Epithelial cell of proximal tubule (primary cell): ENCODE measurements around the gene DENND6A. TPM values are rescaled to one million over a fixed set of nuclear protein-coding genes. Genes with fewer than 3 reads are reported as not detected.

Experiments
- DNase-seq: peaks from one replicate; pipeline ENCODE4 v3.0.0-alpha.2; 2011; ENCODE audit warnings: low read depth
- H3K4me3 ChIP-seq: 2 replicates; pipeline ENCODE4 v1.5.1; 2011; ENCODE audit warnings: low read depth, mild to moderate bottlenecking, low read length
- total RNA-seq: library from RNA; depleted of rRNA; stranded (reverse); fragments of >200 nt; gene quantifications from 2 replicates; pipeline ENCODE4 v1.2.3, GENCODE V29; 2015
- TF ChIP-seq, protein P1 (sequence below): conservative IDR thresholded peaks from 2 replicates; pipeline ENCODE4 v1.5.1; 2012; ENCODE audit warnings: low read depth, mild to moderate bottlenecking, low read length

DENND6A gene
- total RNA-seq, 1 donor from 2014 or later: 26.9 TPM

- no peak for DNase-seq
- TF ChIP-seq, protein P1, sequence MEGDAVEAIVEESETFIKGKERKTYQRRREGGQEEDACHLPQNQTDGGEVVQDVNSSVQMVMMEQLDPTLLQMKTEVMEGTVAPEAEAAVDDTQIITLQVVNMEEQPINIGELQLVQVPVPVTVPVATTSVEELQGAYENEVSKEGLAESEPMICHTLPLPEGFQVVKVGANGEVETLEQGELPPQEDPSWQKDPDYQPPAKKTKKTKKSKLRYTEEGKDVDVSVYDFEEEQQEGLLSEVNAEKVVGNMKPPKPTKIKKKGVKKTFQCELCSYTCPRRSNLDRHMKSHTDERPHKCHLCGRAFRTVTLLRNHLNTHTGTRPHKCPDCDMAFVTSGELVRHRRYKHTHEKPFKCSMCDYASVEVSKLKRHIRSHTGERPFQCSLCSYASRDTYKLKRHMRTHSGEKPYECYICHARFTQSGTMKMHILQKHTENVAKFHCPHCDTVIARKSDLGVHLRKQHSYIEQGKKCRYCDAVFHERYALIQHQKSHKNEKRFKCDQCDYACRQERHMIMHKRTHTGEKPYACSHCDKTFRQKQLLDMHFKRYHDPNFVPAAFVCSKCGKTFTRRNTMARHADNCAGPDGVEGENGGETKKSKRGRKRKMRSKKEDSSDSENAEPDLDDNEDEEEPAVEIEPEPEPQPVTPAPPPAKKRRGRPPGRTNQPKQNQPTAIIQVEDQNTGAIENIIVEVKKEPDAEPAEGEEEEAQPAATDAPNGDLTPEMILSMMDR: no peak
- no peak overlapping the region for H3K4me3 ChIP-seq
These were observed 4.6 kb downstream of the DENND6A start for GRCh38 chr3:57688291-57688690.

DNA sequence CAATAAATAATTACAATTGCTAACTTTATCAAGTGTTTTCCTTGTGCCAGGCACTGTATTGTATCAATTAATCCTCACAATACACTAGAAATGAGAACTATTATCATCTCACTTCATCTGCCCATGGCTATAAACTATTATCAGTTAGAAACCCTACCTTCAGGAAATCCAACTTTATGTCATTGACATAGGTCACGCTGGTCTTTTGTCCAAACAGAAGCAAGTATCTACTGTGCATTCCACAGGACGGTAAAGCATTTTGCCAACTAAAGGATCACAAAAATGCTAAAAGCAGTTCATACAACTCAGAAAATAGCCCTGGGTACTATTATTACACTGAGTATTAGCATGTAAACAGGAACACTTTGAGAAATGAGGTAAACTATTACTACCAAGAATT is 9.6 kb downstream of the DENND6A start:
- DNase-seq: no peak
- TF ChIP-seq, protein P1: no peak
- no peak overlapping the region for H3K4me3 ChIP-seq

DNA sequence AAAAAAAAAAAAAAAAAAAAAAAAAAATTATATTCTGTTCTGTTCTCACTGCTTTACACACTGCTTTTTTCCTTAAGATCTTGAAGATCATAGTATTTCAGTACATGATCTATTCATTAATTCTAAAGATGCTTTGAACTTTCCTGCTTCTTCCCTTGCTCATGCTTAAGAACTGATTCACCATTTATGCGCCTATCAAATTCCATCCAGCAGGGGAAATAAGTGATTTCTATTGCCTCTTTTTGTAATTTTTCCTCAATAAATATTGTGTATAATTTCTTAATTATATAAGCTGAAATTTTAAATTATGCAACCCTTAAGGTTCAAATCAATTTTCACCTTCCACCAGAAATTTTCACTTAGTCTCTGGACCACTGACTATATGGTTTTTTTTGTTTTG is 10.6 kb downstream of the DENND6A start:
- TF ChIP-seq, protein P1: peak; percentile 42
- no peak for DNase-seq
- H3K4me3 ChIP-seq: no peak overlapping the region

DNA sequence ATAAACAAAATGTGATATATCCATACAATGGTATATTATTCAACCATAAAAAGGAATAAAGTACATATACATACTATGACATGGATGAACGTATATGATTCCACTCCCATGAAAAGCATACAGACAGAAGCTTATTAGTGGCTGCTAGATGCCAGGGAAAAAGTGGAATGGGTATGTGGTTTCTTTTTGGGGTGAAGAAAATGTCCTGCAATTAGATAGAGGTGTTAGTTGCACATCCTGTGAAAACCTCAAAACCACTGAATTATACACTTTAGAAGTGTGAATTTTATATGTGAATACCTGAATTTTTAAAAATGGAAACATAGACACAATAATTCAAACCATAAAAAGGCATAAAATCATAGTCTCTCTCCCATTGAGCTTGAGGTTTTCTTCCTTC is 11.2 kb downstream of the DENND6A start:
- H3K4me3 ChIP-seq: no peak overlapping the region
- DNase-seq: no peak
- TF ChIP-seq, protein P1: no peak

GRCh38 chr3:57680046-57680445 is 12.8 kb downstream of the DENND6A start:
- no peak for DNase-seq
- TF ChIP-seq, protein P1: no peak
- no peak overlapping the region for H3K4me3 ChIP-seq

DNA sequence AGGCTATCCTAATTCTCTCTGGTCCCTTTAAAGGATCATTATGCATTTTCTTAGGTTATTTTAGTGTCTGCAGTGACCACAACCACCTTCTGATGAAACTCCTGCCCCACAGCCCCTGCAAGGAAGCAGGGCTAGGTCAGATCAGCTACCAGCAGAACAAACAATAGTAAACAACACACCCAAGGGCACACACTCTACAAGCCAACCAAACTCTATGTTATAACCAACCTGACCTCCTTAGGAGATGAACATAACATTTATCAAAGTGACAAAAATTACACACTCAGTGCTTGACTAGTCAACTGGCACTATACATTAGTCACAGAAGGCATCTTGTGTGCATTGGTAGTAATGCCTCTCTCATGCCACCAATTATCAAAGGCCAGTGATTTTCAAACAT is 17.3 kb downstream of the DENND6A start:
- no peak overlapping the region for H3K4me3 ChIP-seq
- TF ChIP-seq, protein P1: peak; percentile 18
- DNase-seq: no peak

- H3K4me3 ChIP-seq: no peak overlapping the region
- TF ChIP-seq, protein P1: no peak
These were observed 19.7 kb downstream of the DENND6A start for GRCh38 chr3:57673156-57673555.

More at GRCh38 chr3:57673156-57673555, 19.7 kb downstream of the DENND6A start:
- no peak for DNase-seq
